Cardiac septum (tissue), 1 donor: ENCODE results near the gene HUS1. TPM values are rescaled to one million over a fixed set of nuclear protein-coding genes. Genes with fewer than 3 reads are reported as not detected.
"Not testable (repeated sequence)": the region's sequence is repeated elsewhere in the genome, so short reads cannot be mapped to it uniquely, and the experiment has no call there.

Experiments
- DNase-seq: peaks from one replicate; pipeline ENCODE4 v3.0.0-alpha.2; 2020; ENCODE audit warnings: low spot score
- intact Hi-C: fragments of 100-400 bp; cut with DNase I; formaldehyde crosslinking; loops from one replicate; pipeline ENCODE4 v1.14.0; 2022
- long read RNA-seq: library from polyadenylated mRNA; unstranded; transcript quantifications from one replicate; pipeline ENCODE4 v2.0.0, GENCODE V29; 2021
- total RNA-seq: library from RNA; stranded (reverse); fragmentation: NEBNext Ultra II Directional; extraction: Animal tissue kit (Norgen Biotek cat#: 25700); gene quantifications from one replicate; pipeline ENCODE4 v1.2.1, GENCODE V29; 2021
- donor health status: DM: no; HTN: no; CAD: no.

The HUS1 gene
- total RNA-seq, result 24.1 TPM
- long read RNA-seq, partial matches to known transcripts, result 0 of 14 reads
- long read RNA-seq, other reads (novel, unspliced or antisense), result 13 of 14 reads

GRCh38 chr7:47979145-47979831 lies at the start of gene HUS1:
Gene HUS1 (minus strand): TSS chr7:47979615. CDS start chr7:47979519, 96 bp downstream.
- peak; percentile 96 for DNase-seq
- intact Hi-C loops, result no loop called here

DNA sequence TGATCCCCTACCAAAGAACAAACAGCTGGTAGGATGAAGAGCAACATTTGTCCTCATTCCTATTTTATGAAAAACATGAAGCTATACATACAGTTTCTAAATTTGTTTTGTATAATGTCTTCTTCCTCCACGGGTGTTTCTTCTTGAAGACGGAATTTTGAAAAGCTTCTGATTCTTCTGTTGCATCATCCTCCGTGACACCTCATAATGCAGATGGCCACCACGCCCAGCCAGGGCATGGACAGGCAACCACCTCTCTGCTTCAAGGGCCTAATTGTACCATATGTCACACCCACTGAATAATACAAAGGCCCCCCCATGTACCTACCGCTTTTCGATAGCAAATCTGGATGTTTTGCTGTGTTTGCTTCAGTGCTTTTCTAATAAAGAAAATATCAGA lies 49.5 kb upstream of the HUS1 start, which contains the start of gene SUN3:
TSS of gene SUN3 (minus strand) at position 170 of the 400 bp plus-strand sequence. CDS start at position 1, 169 bp downstream.
- DNase-seq, result no peak
- intact Hi-C loops, result no loop called here

- no peak for DNase-seq
- intact Hi-C loops, result no loop called here
Observed at GRCh38 chr7:48025624-48026023, 46.2 kb upstream of the HUS1 start.

- DNase-seq, result no peak
- intact Hi-C loops, result no loop called here
Observed at GRCh38 chr7:48017674-48018073, 38.3 kb upstream of the HUS1 start.

DNA sequence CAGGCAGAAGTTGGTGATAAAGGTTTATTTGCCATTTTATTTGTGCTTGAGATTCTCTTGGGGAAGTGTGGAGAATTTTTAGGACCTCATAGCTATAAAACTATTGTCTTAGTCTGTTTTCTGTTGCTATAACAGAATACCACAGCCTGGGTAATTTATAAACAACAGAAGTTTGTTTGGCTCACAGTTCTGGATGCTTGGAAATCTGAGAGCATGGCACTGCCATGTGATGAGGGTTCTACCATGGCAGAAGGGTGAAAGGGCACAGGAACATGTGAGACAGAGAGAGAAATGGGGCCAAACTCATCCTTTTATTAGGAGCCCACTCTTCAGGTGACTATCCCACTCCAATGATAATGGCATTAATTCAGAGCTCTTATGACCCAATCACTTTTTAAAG lies 37.2 kb upstream of the HUS1 start:
- DNase-seq, result no peak
- intact Hi-C loops, result no loop called here

DNA sequence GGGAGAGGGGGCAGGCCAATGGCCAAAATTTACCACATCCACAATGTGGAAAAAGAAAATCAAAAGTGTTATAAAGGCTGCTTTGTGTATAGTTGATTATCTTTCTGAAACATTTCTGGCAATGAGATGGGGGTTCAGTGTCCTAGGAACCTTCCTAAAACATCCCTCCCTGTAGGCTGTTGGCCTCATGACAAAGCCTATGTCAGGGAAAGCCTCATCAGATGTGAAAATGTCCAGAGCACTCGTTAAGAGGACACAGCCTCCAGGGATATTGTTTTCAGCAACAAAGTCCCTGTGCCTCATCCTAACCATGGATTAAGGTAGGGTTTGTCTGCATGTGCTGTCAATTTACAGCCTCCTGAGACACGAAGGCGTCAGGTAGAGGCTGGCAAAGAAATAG lies 32.5 kb upstream of the HUS1 start:
- intact Hi-C loops, result no loop called here
- DNase-seq, result no peak

- intact Hi-C loops, result no loop called here
- no peak for DNase-seq
Observed at GRCh38 chr7:48011323-48011722, 31.9 kb upstream of the HUS1 start.

- no peak for DNase-seq
- intact Hi-C loops, result no loop called here
Observed at GRCh38 chr7:48009954-48010353, 30.5 kb upstream of the HUS1 start.

DNA sequence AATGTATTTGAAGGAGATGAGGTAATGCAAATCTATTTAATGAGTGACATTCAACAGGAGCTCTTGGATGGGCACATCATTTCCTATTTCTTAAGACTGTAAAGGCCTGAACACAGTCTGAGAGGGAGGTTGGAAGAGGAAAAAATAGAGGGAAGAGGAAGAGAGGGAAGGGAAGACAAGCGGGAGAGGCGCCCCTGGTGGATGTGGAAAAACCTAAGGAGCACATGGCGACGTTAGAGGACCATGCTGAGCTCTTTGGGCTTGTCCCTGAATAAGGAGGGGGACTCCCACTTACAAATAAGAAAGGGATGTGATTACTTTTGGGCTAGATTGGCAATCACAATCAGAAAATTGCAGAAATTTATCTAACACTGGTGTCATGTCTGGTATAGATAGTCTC lies 29.8 kb upstream of the HUS1 start:
- no peak for DNase-seq
- intact Hi-C loops, result no loop called here

GRCh38 chr7:48006866-48007265 lies 27.5 kb upstream of the HUS1 start:
- intact Hi-C loops, result no loop called here
- DNase-seq, result no peak

- DNase-seq, result no peak
- intact Hi-C loops, result no loop called here
Observed at GRCh38 chr7:48004638-48005037, 25.2 kb upstream of the HUS1 start.

GRCh38 chr7:48004032-48004431 lies 24.6 kb upstream of the HUS1 start:
- DNase-seq, result no peak
- intact Hi-C loops, result no loop called here

DNA sequence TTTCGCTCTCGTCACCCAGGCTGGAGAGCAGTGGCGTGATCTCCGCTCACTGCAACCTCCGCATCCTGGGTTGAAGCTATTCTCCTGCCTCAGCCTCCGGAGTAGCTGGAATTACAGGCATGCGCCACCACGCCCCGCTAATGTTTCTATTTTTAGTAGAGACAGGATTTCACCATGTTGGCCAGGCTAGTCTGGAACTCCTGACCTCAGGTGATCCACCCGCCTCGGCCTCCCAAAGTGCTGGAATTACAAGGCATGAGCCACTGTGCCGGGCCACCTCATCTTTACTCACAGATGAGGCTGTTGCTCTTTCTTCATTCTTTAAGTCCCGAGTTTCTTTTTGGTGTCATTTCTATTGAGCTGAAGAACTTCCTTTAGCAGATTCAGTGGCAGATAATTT lies 20.7 kb upstream of the HUS1 start:
- intact Hi-C loops, DNase-seq: not testable (repeated sequence)

DNA sequence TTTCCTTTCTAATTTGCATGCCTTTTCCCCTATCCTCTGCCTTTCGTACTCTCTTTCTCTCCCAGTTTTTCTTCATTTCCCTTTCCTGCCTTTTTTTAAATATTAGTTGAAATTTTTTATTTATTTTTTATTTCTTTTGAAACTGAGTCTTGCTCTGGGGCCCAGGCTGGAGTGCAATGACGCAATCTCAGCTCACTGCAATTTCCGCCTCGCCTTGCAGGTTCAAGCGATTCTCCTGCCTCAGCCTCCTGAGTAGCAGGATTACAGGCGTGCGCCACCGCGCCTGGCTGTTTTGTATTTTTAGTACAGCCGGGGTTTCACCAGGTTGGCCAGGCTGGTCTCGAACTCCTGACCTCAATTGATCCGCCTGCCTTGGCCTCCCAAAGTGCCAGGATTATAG lies 20.0 kb upstream of the HUS1 start:
- intact Hi-C loops, result no loop called here
- DNase-seq, result no peak

DNA sequence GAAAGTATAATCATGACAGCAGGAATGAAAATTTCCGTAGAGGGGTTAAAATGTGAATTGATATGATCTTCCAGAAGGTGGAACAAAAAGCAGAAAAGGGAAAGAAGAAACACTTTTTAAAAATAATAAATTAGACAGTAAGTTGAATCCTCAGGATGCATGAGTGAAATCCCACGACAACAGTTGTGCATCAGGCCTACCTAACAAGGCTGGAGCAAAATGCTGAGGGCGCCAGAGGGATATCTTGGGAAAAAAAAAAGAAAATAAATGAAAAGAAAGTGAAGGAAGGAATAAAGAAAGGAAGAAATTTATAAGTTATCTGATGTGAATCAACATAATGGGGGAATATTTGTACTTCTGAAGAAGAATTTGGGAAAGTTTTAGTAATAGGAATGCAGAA lies 13.0 kb upstream of the HUS1 start:
- DNase-seq, result no peak

GRCh38 chr7:47991741-47992311 lies 12.4 kb upstream of the HUS1 start:
- intact Hi-C loops, result loop anchor here (1.0 to 5.0 kb wide), 3 partner anchors 45 to 117 kb away; partner anchors contain the start of genes C7orf57 and UPP1
- DNase-seq, result peak; percentile 92

More for the DNA sequence above, 13.0 kb upstream of the HUS1 start:
- intact Hi-C loops, result loop anchor here (5.0 kb wide), 2 partner anchors 45 to 95 kb away; partner anchors contain the start of genes C7orf57 and UPP1

- DNase-seq, result no peak
- intact Hi-C loops, result loop anchor here (1.0 to 5.0 kb wide), 3 partner anchors 46 to 118 kb away; partner anchors contain the start of genes C7orf57 and UPP1
Observed at GRCh38 chr7:47991270-47991669, 11.9 kb upstream of the HUS1 start.

DNA sequence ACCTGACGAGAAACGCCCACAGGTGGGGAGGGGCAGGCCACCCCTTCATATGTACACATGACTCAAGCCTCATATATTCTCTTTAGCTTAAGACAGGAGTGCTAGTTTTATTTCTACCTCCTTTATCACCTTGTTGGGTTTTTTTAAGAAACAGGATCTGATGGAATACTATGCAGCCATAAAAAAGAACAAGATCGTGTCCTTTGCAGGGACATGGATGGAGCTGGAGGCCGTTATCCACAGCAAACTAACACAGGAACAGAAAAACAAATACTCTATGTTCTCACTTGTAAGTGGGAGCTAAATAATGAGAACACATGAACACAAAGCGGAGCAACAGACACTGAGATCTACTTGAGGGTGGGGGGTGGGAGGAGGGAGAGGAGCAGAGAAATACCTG lies 11.2 kb upstream of the HUS1 start:
- intact Hi-C loops, result loop anchor here (5.0 kb wide), 2 partner anchors 47 to 97 kb away; partner anchors contain the start of genes C7orf57 and UPP1
- DNase-seq, result no peak

DNA sequence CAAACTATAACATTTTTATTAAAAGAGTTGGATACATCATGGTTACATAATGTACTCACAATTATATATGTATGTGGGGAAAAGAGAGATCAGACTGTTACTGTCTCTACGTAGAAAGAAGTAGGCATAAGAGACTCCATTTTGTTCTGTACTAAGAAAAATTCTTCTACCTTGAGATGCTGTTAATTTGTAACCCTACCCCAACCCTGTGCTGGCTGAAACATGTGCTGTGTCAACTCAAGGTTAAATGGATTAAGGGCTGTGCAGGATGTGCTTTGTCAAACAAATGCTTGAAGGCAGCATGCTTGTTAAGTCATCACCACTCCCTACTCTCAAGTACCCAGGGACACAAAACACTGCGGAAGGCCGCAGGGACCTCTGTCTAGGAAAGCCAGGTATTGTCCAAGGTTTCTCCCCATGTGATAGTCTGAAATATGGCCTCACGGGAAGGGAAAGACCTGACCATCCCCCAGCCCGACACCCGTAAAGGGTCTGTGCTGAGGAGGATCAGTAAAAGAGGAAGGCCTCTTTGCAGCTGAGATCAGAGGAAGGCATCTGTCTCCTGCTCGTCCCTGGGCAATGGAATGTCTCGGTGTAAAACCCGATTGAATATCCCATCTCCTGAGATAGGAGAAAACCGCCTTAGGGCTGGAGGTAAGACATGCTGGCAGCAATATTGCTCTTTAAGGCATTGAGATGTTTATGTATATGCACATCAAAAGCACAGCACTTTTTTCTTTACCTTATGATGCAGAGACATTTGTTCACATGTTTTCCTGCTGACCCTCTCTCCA lies 10.4 kb upstream of the HUS1 start:
- intact Hi-C loops, result loop anchor here (5.0 kb wide), 2 partner anchors 47 to 97 kb away; partner anchors contain the start of genes C7orf57 and UPP1
- DNase-seq, result not testable (repeated sequence)
